Spleen (tissue), 11 donors: Measurements from ENCODE around the gene CHCT1. TPM values are rescaled to one million over a fixed set of nuclear protein-coding genes. Genes with fewer than 3 reads are reported as not detected.

Source experiments
- DNase-seq: peaks from one replicate; pipeline ENCODE4 v3.0.0-alpha.2; 2020
- H3K27ac ChIP-seq, 8 donors: fragments of 200-600 bp; sonication (generic) in 7 of 8; 1 replicate in 4 of 8; 2 replicates in 4 of 8; pipeline versions ENCODE4 v1.5.0 to v1.8.0; 2016 to 2021; ENCODE audit warnings: inconsistent platforms in 4 of 8, mild to moderate bottlenecking in 4 of 8, moderate library complexity in 1 of 8
- H3K27me3 ChIP-seq, 7 donors: fragments of 200-600 bp; sonication (generic) in 6 of 7; replicated peaks in 1 of 7; 1 replicate in 4 of 7; 2 replicates in 3 of 7; pipeline versions ENCODE4 v1.5.0 to v1.8.0; 2016 to 2021; ENCODE audit warnings: inconsistent platforms in 3 of 7, mild to moderate bottlenecking in 1 of 7
- H3K36me3 ChIP-seq, 6 donors: fragments of 200-600 bp; sonication (generic) in 5 of 6; 1 replicate in 4 of 6; 2 replicates in 2 of 6; pipeline versions ENCODE4 v1.5.0 to v1.8.0; 2016 to 2021; ENCODE audit warnings: inconsistent platforms in 2 of 6
- H3K4me1 ChIP-seq, 6 donors: fragments of 200-600 bp; sonication (generic) in 5 of 6; 1 replicate in 3 of 6; 2 replicates in 3 of 6; pipeline versions ENCODE4 v1.5.0 to v1.8.0; 2016 to 2021; ENCODE audit warnings: inconsistent platforms in 3 of 6
- H3K4me3 ChIP-seq, 8 donors: fragments of 200-600 bp; sonication (generic) in 7 of 8; 1 replicate in 4 of 8; 2 replicates in 4 of 8; pipeline versions ENCODE4 v1.5.0 to v1.8.0; 2016 to 2021; ENCODE audit warnings: inconsistent platforms in 4 of 8, mild to moderate bottlenecking in 4 of 8, moderate library complexity in 2 of 8
- H3K9me3 ChIP-seq, 8 donors: fragments of 200-600 bp; sonication (generic) in 7 of 8; 1 replicate in 4 of 8; 2 replicates in 4 of 8; pipeline versions ENCODE4 v1.5.0 to v1.8.0; 2016 to 2021; ENCODE audit warnings: inconsistent platforms in 4 of 8
- POLR2A ChIP-seq, 3 donors: fragments of 450-650 bp; IDR thresholded peaks; one replicate each; pipeline ENCODE4 v1.5.1; 2017; ENCODE audit warnings: antibody characterized with exemption in 3 of 3, mild to moderate bottlenecking in 1 of 3
- POLR2AphosphoS5 ChIP-seq, 3 donors: sonication (generic); formaldehyde crosslinking; IDR thresholded peaks; one replicate each; pipeline ENCODE4 v1.5.1; 2017; ENCODE audit warnings: antibody characterized with exemption in 3 of 3
- WGBS, 5 donors: extraction: QIAGEN DNeasy Blood & Tissue Kit in 3 of 5; methylation state at CpG; one replicate each; pipeline versions ENCODE4 v1.1.5 to v1.1.7; 2013 to 2018; 5-methylcytosine and 5-hydroxymethylcytosine counted together
- intact Hi-C: fragments of 100-400 bp; cut with DNase I; formaldehyde crosslinking; loops from one replicate; pipeline ENCODE4 v1.15.0; 2023; ENCODE audit warnings: low total_unique reads
- polyA plus RNA-seq, 3 donors: library from polyadenylated mRNA; stranded (reverse); fragments of 200-250 nt; gene quantifications; one replicate each; pipeline ENCODE4 v1.2.1, GENCODE V29; 2013
- total RNA-seq, 7 donors: library from RNA; depleted of rRNA in 3 of 7; stranded (reverse); fragments of >200 nt in 3 of 7; fragmentation: NEBNext Ultra II Directional in 4 of 7; extraction: Animal tissue kit (Norgen Biotek cat#: 25700) in 4 of 7; gene quantifications; one replicate each; pipeline versions ENCODE4 v1.1.0 to v1.2.1, GENCODE V29; 2016 to 2021
- TF ChIP-seq, protein P1 (sequence below), 11 experiments: fragments of 200-600 bp in 7 of 11; fragments of 450-650 bp in 4 of 11; sonication (generic) in 4 of 11; IDR thresholded peaks in 8 of 11; conservative IDR thresholded peaks in 3 of 11; 1 replicate in 7 of 11; 2 replicates in 4 of 11; pipeline versions ENCODE4 v1.4.0 to v1.8.0; 2016 to 2021; ENCODE audit warnings: antibody characterized with exemption in 11 of 11, inconsistent platforms in 4 of 11, mild to moderate bottlenecking in 1 of 11
- donor health status: healthy with polysubstance abuse.
- donor health status: DM: no; HTN: no; CAD: no; lungs with moderate emphysema.
- donor health status: DM: no; HTN: no; CAD: no.
- donor health status: Bipolar disorder and iron deficiency.
- donor health status: healthy.
- donor health status: DM: no; HTN: no; CAD: no.
- donor health status: DM: yes; HTN: yes; CAD: no.

CHCT1 gene
- total and polyA plus RNA-seq, 10 donors = 0.22 to 0.52 (median 0.36) TPM; not detected in 4

DNA sequence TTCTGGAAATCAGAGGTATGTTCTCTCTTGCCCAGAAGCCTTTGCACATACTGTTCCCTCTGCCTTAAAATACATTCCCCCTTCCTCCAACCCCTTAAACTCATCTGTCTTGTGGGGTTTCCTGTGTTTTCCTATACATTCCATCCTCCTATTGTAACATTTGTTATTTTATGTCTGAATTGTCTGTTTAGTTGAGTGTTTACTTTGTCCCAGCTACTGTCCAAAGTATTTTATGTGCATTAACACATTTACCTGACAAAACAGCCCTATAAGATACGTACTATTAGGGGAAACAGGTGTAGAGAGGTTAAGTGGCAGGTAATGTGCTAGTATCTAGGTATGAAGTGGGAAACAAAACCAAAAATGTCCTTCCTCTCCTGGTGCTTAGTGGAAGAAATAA, 42.1 kb downstream of the CHCT1 start:
- no peak for DNase-seq
- Histone ChIP-seq H3K9me3 (no peaks in the 10 kb centered on the region), H3K27me3 (no peaks in the 10 kb centered on the region), H3K27ac (no peak overlapping the region), H3K4me1 (peaks cover 0 to 18% (median 9%) of the 10 kb centered on the region in 6 donors), H3K36me3 (peaks cover 5 to 97% (median 59%) of the 10 kb centered on the region in 6 donors), H3K4me3 (no peak overlapping the region)
- TF ChIP-seq POLR2AphosphoS5 (IDR thresholded peaks at IDR 0.05) (no peak), POLR2A (IDR thresholded peaks at IDR 0.05) (no peak)
- TF ChIP-seq, protein P1, sequence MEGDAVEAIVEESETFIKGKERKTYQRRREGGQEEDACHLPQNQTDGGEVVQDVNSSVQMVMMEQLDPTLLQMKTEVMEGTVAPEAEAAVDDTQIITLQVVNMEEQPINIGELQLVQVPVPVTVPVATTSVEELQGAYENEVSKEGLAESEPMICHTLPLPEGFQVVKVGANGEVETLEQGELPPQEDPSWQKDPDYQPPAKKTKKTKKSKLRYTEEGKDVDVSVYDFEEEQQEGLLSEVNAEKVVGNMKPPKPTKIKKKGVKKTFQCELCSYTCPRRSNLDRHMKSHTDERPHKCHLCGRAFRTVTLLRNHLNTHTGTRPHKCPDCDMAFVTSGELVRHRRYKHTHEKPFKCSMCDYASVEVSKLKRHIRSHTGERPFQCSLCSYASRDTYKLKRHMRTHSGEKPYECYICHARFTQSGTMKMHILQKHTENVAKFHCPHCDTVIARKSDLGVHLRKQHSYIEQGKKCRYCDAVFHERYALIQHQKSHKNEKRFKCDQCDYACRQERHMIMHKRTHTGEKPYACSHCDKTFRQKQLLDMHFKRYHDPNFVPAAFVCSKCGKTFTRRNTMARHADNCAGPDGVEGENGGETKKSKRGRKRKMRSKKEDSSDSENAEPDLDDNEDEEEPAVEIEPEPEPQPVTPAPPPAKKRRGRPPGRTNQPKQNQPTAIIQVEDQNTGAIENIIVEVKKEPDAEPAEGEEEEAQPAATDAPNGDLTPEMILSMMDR (IDR thresholded peaks at IDR 0.05 in 8 of 11, conservative IDR thresholded peaks at IDR 0.05 in 3 of 11) = no peak
- 92 to 100% (median 97%) methylated on average over 1 of the region's 1 CpG for WGBS, 5 donors
- intact Hi-C loops = no loop called here

DNA sequence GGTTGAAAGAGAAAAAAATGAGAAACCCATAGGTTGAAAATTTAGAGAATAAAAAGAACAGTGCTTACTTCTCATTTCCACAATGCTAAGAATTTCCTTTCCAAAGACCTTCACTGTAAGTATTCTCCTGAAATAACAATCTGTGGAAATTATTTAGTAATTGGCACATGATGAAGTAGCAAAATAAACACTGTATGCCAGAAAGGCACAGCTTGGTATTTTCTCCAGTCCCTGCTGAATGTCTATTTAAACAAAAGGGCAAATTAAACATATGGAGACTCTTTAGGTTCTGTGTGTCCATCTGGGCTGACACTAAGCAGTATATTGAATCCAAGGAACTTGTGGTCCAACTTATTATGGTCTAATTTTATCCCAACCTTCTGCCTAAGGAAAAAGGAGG, 46.1 kb downstream of the CHCT1 start:
- no peak for DNase-seq
- H3K9me3 ChIP-seq = no peaks in the 10 kb centered on the region
- peaks cover 0 to 35% (median 17%) of the 10 kb centered on the region in 6 donors for H3K4me1 ChIP-seq
- TF ChIP-seq POLR2AphosphoS5 (IDR thresholded peaks at IDR 0.05) (no peak), POLR2A (IDR thresholded peaks at IDR 0.05) (no peak)
- TF ChIP-seq, protein P1 (IDR thresholded peaks at IDR 0.05 in 8 of 11, conservative IDR thresholded peaks at IDR 0.05 in 3 of 11) = no peak
- no peak overlapping the region for H3K4me3 ChIP-seq
- no peaks in the 10 kb centered on the region for H3K27me3 ChIP-seq
- H3K36me3 ChIP-seq = peaks cover 0 to 78% (median 26%) of the 10 kb centered on the region in 6 donors
- intact Hi-C loops = no loop called here
- peak overlapping the region in 3 of 8 donors; percentile 1 to 44 (median 37) for H3K27ac ChIP-seq

DNA sequence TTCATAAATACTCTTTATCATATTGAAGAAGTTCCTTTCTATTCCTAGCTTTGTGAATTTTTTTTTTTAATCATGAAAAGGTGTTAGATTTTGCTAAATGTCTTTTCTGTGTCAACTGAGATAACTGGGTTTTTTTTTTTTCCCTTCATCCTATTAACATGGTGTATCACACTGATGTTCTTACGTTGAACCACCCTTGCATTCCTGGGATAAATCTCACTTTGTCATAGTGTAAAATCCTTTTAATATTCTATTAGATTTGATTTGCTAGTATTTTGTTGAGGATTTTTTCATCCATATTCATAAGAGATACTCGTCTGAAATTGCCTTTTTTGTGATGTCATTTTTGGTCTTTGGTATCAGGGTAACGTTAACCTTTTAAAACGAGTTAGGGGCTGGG, 49.2 kb downstream of the CHCT1 start:
- H3K36me3 ChIP-seq = peaks cover 0 to 78% (median 0%) of the 10 kb centered on the region in 6 donors
- 83 to 99% (median 98%) methylated on average over 4 of the region's 4 CpGs for WGBS, 5 donors
- H3K4me1 ChIP-seq = peaks cover 0 to 35% (median 17%) of the 10 kb centered on the region in 6 donors
- no peak for DNase-seq
- TF ChIP-seq POLR2AphosphoS5 (IDR thresholded peaks at IDR 0.05) (no peak), POLR2A (IDR thresholded peaks at IDR 0.05) (no peak)
- TF ChIP-seq, protein P1 (IDR thresholded peaks at IDR 0.05 in 8 of 11, conservative IDR thresholded peaks at IDR 0.05 in 3 of 11) = no peak
- no peaks in the 10 kb centered on the region for H3K27me3 ChIP-seq
- H3K27ac ChIP-seq = no peak overlapping the region
- H3K9me3 ChIP-seq = no peaks in the 10 kb centered on the region
- intact Hi-C loops = no loop called here
- H3K4me3 ChIP-seq = no peak overlapping the region

DNA sequence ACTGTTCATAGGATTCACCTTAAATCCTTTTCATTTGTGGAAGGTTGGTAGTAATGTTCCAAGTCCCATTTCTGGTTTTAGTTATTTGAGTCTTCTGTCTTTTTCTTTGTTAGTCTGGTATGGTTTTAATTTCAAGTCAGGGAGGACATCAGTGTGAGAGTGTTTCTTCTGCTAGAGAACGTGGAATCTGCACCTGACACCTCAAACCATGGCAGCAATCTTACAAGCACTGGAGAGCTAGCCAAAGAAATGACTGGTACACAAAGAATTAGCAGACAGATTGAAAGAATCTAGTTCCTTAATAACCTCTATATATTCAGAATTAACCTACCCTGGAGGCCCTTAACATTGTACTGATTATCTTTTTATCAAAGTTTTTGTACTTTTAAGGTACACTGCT, 50.2 kb downstream of the CHCT1 start:
- no peaks in the 10 kb centered on the region for H3K9me3 ChIP-seq
- H3K4me3 ChIP-seq = no peak overlapping the region
- H3K36me3 ChIP-seq = peaks cover 0 to 79% (median 3%) of the 10 kb centered on the region in 6 donors
- H3K4me1 ChIP-seq = peaks cover 0 to 35% (median 17%) of the 10 kb centered on the region in 6 donors
- TF ChIP-seq, protein P1 (IDR thresholded peaks at IDR 0.05 in 8 of 11, conservative IDR thresholded peaks at IDR 0.05 in 3 of 11) = no peak
- no peak for TF ChIP-seq POLR2A (IDR thresholded peaks at IDR 0.05)
- no peak for TF ChIP-seq POLR2AphosphoS5 (IDR thresholded peaks at IDR 0.05)
- WGBS, 5 donors = 93 to 100% (median 96%) methylated on average over 1 of the region's 1 CpG
- H3K27ac ChIP-seq = no peak overlapping the region
- no peaks in the 10 kb centered on the region for H3K27me3 ChIP-seq
- intact Hi-C loops = no loop called here
- DNase-seq = no peak
